Esophagus muscularis mucosa (tissue), 3 donors: ENCODE results near the gene L3MBTL4.

Experiments
- POLR2A ChIP-seq: fragments of 450-650 bp; IDR thresholded peaks from one replicate; pipeline ENCODE4 v1.6.1; 2017; ENCODE audit warnings: antibody characterized with exemption, moderate library complexity, mild to moderate bottlenecking, low read depth
- TF ChIP-seq, protein P1 (sequence below), 3 experiments: fragments of 200-600 bp in 2 of 3; fragments of 450-650 bp in 1 of 3; sonication (generic) in 2 of 3; IDR thresholded peaks; one replicate each; pipeline ENCODE4 v1.5.1; 2017 to 2019; ENCODE audit warnings: antibody characterized with exemption in 3 of 3, mild to moderate bottlenecking in 2 of 3, moderate library complexity in 1 of 3

- TF ChIP-seq, protein P1, sequence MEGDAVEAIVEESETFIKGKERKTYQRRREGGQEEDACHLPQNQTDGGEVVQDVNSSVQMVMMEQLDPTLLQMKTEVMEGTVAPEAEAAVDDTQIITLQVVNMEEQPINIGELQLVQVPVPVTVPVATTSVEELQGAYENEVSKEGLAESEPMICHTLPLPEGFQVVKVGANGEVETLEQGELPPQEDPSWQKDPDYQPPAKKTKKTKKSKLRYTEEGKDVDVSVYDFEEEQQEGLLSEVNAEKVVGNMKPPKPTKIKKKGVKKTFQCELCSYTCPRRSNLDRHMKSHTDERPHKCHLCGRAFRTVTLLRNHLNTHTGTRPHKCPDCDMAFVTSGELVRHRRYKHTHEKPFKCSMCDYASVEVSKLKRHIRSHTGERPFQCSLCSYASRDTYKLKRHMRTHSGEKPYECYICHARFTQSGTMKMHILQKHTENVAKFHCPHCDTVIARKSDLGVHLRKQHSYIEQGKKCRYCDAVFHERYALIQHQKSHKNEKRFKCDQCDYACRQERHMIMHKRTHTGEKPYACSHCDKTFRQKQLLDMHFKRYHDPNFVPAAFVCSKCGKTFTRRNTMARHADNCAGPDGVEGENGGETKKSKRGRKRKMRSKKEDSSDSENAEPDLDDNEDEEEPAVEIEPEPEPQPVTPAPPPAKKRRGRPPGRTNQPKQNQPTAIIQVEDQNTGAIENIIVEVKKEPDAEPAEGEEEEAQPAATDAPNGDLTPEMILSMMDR (IDR thresholded peaks at IDR 0.05): no peak
- no peak for TF ChIP-seq POLR2A
Measured at GRCh38 chr18:5943514-5943913, 471.2 kb downstream of the L3MBTL4 start.
